Gastrocnemius medialis (tissue), 4 donors: Measurements from ENCODE around the gene NR3C2. TPM values are rescaled to one million over a fixed set of nuclear protein-coding genes. Genes with fewer than 3 reads are reported as not detected.
A peak's percentile ranks its signal among the peaks of the same experiment; 100 is the strongest.

Experiments
- ATAC-seq, 2 donors: fragments of 150-250 bp; one replicate each; pipeline ENCODE4 v1.9.1; 2016
- DNase-seq, 2 donors: peaks; one replicate each; pipeline ENCODE4 v3.0.0-alpha.2; 2019
- H3K27ac ChIP-seq, 4 donors: fragments of 200-600 bp; sonication (generic); 1 replicate in 1 of 4; 2 replicates in 3 of 4; pipeline ENCODE4 v1.5.1; 2016 to 2018; ENCODE audit warnings: mild to moderate bottlenecking in 2 of 4, moderate library complexity in 1 of 4
- H3K27me3 ChIP-seq, 3 donors: fragments of 200-600 bp; sonication (generic) in 2 of 3; 1 replicate in 1 of 3; 2 replicates in 2 of 3; pipeline versions ENCODE4 v1.5.1 to v1.6.0; 2016 to 2019; ENCODE audit warnings: mild to moderate bottlenecking in 1 of 3, moderate library complexity in 1 of 3
- H3K36me3 ChIP-seq, 2 donors: fragments of 200-600 bp; sonication (generic) in 1 of 2; one replicate each; pipeline ENCODE4 v1.5.1; 2017 to 2018
- H3K4me1 ChIP-seq, 2 donors: fragments of 200-600 bp; sonication (generic) in 1 of 2; one replicate each; pipeline ENCODE4 v1.5.1; 2016 to 2017; ENCODE audit warnings: mild to moderate bottlenecking in 2 of 2
- H3K4me3 ChIP-seq, 4 donors: fragments of 200-600 bp; sonication (generic) in 3 of 4; 1 replicate in 1 of 4; 2 replicates in 3 of 4; pipeline ENCODE4 v1.5.1; 2016 to 2019; ENCODE audit warnings: mild to moderate bottlenecking in 2 of 4
- H3K9me3 ChIP-seq, 3 donors: fragments of 200-600 bp; sonication (generic) in 2 of 3; 1 replicate in 1 of 3; 2 replicates in 2 of 3; pipeline ENCODE4 v1.5.1; 2016 to 2019
- POLR2A ChIP-seq, 2 donors: fragments of 450-650 bp; IDR thresholded peaks; one replicate each; pipeline ENCODE4 v1.6.1; 2017; ENCODE audit warnings: antibody characterized with exemption in 2 of 2, mild to moderate bottlenecking in 2 of 2, moderate library complexity in 2 of 2
- in situ Hi-C, 4 donors: fragments of 200-750 bp; cut with MboI; loops; one replicate each; pipeline versions ENCODE4 v1.15.0 to v1.8.0; 2017; ENCODE audit warnings: low sequenced_read_pairs in 4 of 4
- intact Hi-C: fragments of 100-400 bp; cut with DNase I; formaldehyde crosslinking; loops from one replicate; pipeline ENCODE4 v1.15.1; 2023; ENCODE audit warnings: low total_unique reads
- total RNA-seq, 4 donors: library from RNA; depleted of rRNA; stranded (reverse); fragments of >200 nt; gene quantifications; one replicate each; pipeline versions ENCODE4 v1.1.0 to v1.2.3, GENCODE V29; 2016
- TF ChIP-seq, protein P1 (sequence below), 5 experiments: fragments of 450-650 bp in 3 of 5; fragments of 200-600 bp in 2 of 5; sonication (generic) in 2 of 5; IDR thresholded peaks in 4 of 5; conservative IDR thresholded peaks in 1 of 5; 1 replicate in 4 of 5; 2 replicates in 1 of 5; pipeline ENCODE4 v1.5.1; 2016 to 2019; ENCODE audit warnings: antibody characterized with exemption in 5 of 5, mild to moderate bottlenecking in 3 of 5, moderate library complexity in 3 of 5

The NR3C2 gene
- total RNA-seq, 4 donors from 2014 or later, result 5.6 to 10.4 (median 8.1) TPM

DNA sequence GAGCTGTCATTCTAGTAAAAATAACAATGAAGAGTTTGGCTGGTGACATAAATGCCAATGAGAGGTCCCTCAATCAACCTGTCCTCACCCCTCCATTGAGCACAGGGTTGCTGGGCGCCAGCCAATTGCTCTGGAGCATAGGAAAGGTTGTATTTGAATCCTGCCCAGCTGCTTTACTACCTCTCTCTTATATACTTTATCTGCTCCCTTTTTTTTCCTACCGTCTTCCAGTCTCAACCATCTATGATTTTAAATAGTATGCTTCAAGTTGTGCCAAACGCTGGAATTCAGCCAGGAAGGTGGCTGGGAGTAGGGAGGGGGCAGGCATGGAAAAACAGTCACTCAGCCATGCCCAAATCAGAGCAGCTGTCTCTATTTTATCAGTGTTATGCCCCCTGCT is 153.8 kb downstream of the NR3C2 start:
- H3K27ac ChIP-seq, result peak overlapping the region in 1 of 4 donors; percentile 45
- in situ Hi-C loops, result no loop called here
- peaks cover 50 to 51% of the 10 kb centered on the region in 2 donors for H3K4me1 ChIP-seq

GRCh38 chr4:148287111-148287510 is 155.1 kb downstream of the NR3C2 start:
- H3K36me3 ChIP-seq, result no peaks in the 10 kb centered on the region
- no peak for TF ChIP-seq POLR2A (IDR thresholded peaks at IDR 0.05)
- TF ChIP-seq, protein P1, sequence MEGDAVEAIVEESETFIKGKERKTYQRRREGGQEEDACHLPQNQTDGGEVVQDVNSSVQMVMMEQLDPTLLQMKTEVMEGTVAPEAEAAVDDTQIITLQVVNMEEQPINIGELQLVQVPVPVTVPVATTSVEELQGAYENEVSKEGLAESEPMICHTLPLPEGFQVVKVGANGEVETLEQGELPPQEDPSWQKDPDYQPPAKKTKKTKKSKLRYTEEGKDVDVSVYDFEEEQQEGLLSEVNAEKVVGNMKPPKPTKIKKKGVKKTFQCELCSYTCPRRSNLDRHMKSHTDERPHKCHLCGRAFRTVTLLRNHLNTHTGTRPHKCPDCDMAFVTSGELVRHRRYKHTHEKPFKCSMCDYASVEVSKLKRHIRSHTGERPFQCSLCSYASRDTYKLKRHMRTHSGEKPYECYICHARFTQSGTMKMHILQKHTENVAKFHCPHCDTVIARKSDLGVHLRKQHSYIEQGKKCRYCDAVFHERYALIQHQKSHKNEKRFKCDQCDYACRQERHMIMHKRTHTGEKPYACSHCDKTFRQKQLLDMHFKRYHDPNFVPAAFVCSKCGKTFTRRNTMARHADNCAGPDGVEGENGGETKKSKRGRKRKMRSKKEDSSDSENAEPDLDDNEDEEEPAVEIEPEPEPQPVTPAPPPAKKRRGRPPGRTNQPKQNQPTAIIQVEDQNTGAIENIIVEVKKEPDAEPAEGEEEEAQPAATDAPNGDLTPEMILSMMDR (IDR thresholded peaks at IDR 0.05 in 4 of 5, conservative IDR thresholded peaks at IDR 0.05 in 1 of 5), result no peak
- intact Hi-C loops (no loop called here), in situ Hi-C loops (no loop called here)
- no peak overlapping the region for H3K4me3 ChIP-seq
- H3K4me1 ChIP-seq, result peaks cover 59 to 63% of the 10 kb centered on the region in 2 donors
- ATAC-seq (no peak), DNase-seq (no peak)
- no peaks in the 10 kb centered on the region for H3K9me3 ChIP-seq
- H3K27ac ChIP-seq, result no peak overlapping the region
- no peaks in the 10 kb centered on the region for H3K27me3 ChIP-seq

More for the DNA sequence above, 153.8 kb downstream of the NR3C2 start:
- H3K9me3 ChIP-seq, result no peaks in the 10 kb centered on the region
- DNase-seq, result no peak
- H3K4me3 ChIP-seq, result no peak overlapping the region
- ATAC-seq, result no peak
- intact Hi-C loops, result no loop called here
- H3K27me3 ChIP-seq, result no peaks in the 10 kb centered on the region
- no peaks in the 10 kb centered on the region for H3K36me3 ChIP-seq
- TF ChIP-seq, protein P1 (IDR thresholded peaks at IDR 0.05 in 4 of 5, conservative IDR thresholded peaks at IDR 0.05 in 1 of 5), result no peak
- TF ChIP-seq POLR2A (IDR thresholded peaks at IDR 0.05), result no peak

DNA sequence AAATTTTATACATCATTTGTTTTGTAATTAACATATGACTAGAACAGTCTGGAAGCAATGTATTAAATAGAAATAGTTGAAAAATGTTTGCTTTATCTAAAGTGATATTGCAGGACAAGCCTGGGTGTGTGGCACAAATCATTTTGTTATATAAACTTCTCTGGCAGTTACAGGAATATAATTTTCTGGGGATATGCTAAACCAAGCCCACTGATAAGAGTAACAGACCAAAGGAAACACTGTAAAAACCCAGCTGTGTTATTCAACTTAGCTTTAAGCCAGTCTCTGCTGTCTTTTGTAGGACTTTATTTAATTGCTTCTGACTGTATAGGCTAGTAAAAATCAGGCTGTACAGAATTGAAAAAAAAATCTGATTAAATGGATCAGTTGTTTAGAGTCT is 156.2 kb downstream of the NR3C2 start:
- TF ChIP-seq POLR2A (IDR thresholded peaks at IDR 0.05), result no peak
- TF ChIP-seq, protein P1 (IDR thresholded peaks at IDR 0.05 in 4 of 5, conservative IDR thresholded peaks at IDR 0.05 in 1 of 5), result no peak
- Histone ChIP-seq H3K9me3 (no peaks in the 10 kb centered on the region), H3K4me1 (peaks cover 59 to 65% of the 10 kb centered on the region in 2 donors), H3K4me3 (no peak overlapping the region), H3K27ac (no peak overlapping the region), H3K27me3 (no peaks in the 10 kb centered on the region), H3K36me3 (no peaks in the 10 kb centered on the region)
- ATAC-seq (no peak), DNase-seq (no peak)
- in situ Hi-C loops (no loop called here), intact Hi-C loops (no loop called here)

DNA sequence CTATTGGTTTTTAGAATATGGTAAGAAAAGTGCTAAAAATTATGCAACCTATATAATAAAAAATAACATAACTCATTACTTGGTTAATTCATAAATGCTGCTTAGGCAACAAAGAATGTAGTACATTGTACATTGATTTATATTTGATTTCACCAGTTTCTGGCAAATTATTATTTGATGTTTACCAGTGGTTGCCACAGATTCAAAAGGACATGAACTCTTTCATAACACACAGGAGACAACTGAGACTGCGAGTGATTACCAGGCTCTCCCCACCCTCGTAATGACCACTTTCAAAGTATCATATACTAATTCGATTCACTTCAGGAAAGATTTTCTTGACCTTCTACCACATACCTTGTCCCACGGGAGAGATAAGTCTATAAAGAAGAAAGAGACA is 158.5 kb downstream of the NR3C2 start:
- no peaks in the 10 kb centered on the region for H3K27me3 ChIP-seq
- intact Hi-C loops, result loop anchor here (2.0 kb wide), 1 partner anchor 161 kb away; no protein-coding TSS in a partner anchor
- H3K27ac ChIP-seq, result peak overlapping the region; percentile 64 to 73 (median 70)
- TF ChIP-seq POLR2A (IDR thresholded peaks at IDR 0.05), result no peak
- TF ChIP-seq, protein P1 (IDR thresholded peaks at IDR 0.05 in 4 of 5, conservative IDR thresholded peaks at IDR 0.05 in 1 of 5), result no peak
- H3K9me3 ChIP-seq, result no peaks in the 10 kb centered on the region
- ATAC-seq, result peak; percentile 57 to 64
- no peak overlapping the region for H3K4me3 ChIP-seq
- no peaks in the 10 kb centered on the region for H3K36me3 ChIP-seq
- DNase-seq, result no peak
- in situ Hi-C loops, result no loop called here
- H3K4me1 ChIP-seq, result peaks cover 51 to 58% of the 10 kb centered on the region in 2 donors

GRCh38 chr4:148278310-148278709 is 163.9 kb downstream of the NR3C2 start:
- DNase-seq (no peak), ATAC-seq (no peak)
- intact Hi-C loops (no loop called here), in situ Hi-C loops (no loop called here)
- no peaks in the 10 kb centered on the region for H3K36me3 ChIP-seq
- H3K27ac ChIP-seq, result no peak overlapping the region
- no peaks in the 10 kb centered on the region for H3K27me3 ChIP-seq
- H3K4me3 ChIP-seq, result no peak overlapping the region
- H3K4me1 ChIP-seq, result peaks cover 17 to 25% of the 10 kb centered on the region in 2 donors
- TF ChIP-seq POLR2A (IDR thresholded peaks at IDR 0.05), result no peak
- TF ChIP-seq, protein P1 (IDR thresholded peaks at IDR 0.05 in 4 of 5, conservative IDR thresholded peaks at IDR 0.05 in 1 of 5), result no peak
- H3K9me3 ChIP-seq, result no peaks in the 10 kb centered on the region
